Measurements from ENCODE around the gene RIT2.

The RIT2 gene

DNA sequence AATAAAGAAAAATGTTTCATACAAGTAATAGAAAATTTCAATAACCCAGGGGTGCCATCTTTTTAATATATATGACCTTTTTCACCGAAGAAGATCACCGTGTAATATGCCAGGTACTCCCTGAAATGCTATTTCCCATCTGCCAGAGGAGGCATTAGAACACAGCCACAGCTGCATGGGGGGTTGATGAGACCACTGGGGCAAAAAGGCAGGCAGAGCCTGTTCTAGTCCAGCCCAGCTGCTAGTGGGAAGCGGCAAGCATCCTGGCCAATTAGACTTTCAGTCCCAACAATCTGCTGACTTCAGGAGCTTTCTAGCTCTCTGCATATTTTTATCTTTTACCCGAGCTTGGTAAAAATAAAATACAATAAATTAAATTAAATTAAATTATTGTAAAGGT is 362.6 kb downstream of the RIT2 start:
- H3K9me3 ChIP-seq (ENCODE audit: severe bottlenecking), result no peaks in the 10 kb centered on the region
- H3K27me3 ChIP-seq (ENCODE audit: insufficient read depth, poor library complexity, severe bottlenecking), result no peaks in the 10 kb centered on the region
- no peak overlapping the region for H3K4me3 ChIP-seq (ENCODE audit: severe bottlenecking)
- DNase-seq (ENCODE audit: low spot score), result no peak
- TF ChIP-seq, protein P1, sequence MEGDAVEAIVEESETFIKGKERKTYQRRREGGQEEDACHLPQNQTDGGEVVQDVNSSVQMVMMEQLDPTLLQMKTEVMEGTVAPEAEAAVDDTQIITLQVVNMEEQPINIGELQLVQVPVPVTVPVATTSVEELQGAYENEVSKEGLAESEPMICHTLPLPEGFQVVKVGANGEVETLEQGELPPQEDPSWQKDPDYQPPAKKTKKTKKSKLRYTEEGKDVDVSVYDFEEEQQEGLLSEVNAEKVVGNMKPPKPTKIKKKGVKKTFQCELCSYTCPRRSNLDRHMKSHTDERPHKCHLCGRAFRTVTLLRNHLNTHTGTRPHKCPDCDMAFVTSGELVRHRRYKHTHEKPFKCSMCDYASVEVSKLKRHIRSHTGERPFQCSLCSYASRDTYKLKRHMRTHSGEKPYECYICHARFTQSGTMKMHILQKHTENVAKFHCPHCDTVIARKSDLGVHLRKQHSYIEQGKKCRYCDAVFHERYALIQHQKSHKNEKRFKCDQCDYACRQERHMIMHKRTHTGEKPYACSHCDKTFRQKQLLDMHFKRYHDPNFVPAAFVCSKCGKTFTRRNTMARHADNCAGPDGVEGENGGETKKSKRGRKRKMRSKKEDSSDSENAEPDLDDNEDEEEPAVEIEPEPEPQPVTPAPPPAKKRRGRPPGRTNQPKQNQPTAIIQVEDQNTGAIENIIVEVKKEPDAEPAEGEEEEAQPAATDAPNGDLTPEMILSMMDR (IDR thresholded peaks at IDR 0.05; ENCODE audit: poor library complexity, severe bottlenecking), result no peak
- H3K36me3 ChIP-seq (ENCODE audit: low read depth), result no peaks in the 10 kb centered on the region
- H3K27ac ChIP-seq (ENCODE audit: poor library complexity, severe bottlenecking), result no peak overlapping the region
- no peaks in the 10 kb centered on the region for H3K4me1 ChIP-seq (ENCODE audit: insufficient read depth, poor library complexity, severe bottlenecking)
- no peak for ATAC-seq (ENCODE audit: low read depth)

DNA sequence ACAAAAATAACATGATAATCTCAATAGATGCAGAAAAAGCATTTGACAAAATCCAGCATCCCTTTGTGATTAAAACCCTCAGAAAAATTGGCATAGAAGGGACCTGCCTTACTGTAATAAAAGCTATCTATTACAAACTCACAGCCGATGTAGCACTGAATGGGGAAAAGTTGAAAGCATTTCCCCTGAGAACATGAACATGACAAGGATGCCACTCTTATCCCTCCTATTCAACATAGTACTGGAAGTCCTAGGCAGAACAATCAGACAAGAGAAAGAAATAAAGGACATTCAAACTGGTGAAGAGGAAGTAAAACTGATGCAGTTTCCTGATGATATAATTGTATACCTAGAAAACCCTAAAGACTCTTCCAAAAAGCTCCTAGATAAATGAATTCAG is 368.7 kb downstream of the RIT2 start:
- Histone ChIP-seq H3K27me3 (ENCODE audit: insufficient read depth, poor library complexity, severe bottlenecking) (no peaks in the 10 kb centered on the region), H3K9me3 (ENCODE audit: severe bottlenecking) (no peaks in the 10 kb centered on the region), H3K36me3 (ENCODE audit: low read depth) (no peaks in the 10 kb centered on the region), H3K27ac (ENCODE audit: poor library complexity, severe bottlenecking) (no peak overlapping the region), H3K4me3 (ENCODE audit: severe bottlenecking) (no peak overlapping the region), H3K4me1 (ENCODE audit: insufficient read depth, poor library complexity, severe bottlenecking) (no peaks in the 10 kb centered on the region)
- TF ChIP-seq, protein P1 (IDR thresholded peaks at IDR 0.05; ENCODE audit: poor library complexity, severe bottlenecking), result no peak
- ATAC-seq (ENCODE audit: low read depth) (no peak), DNase-seq (ENCODE audit: low spot score) (no peak)

DNA sequence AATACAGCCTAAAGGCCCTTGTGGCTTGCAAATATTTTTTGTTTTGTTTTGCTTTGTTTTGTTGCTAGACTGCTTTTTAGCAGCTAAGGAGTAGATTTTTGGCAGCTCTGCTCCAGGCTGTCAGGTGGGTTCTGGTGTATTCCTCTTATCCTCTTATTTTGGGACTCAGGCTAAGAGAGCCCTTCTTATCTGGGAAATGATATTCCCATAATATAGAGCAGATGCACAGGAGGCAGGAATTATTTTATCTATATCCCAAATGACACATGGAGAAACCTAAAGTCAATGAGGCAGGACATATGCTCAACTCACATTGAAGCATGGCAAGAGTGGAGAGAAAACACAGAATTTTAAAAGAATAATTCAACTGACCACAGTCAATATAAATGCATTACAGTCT is 369.6 kb downstream of the RIT2 start:
- H3K4me3 ChIP-seq (ENCODE audit: severe bottlenecking), result no peak overlapping the region
- no peak for DNase-seq (ENCODE audit: low spot score)
- H3K4me1 ChIP-seq (ENCODE audit: insufficient read depth, poor library complexity, severe bottlenecking), result no peaks in the 10 kb centered on the region
- H3K9me3 ChIP-seq (ENCODE audit: severe bottlenecking), result no peaks in the 10 kb centered on the region
- ATAC-seq (ENCODE audit: low read depth), result no peak
- H3K27me3 ChIP-seq (ENCODE audit: insufficient read depth, poor library complexity, severe bottlenecking), result no peaks in the 10 kb centered on the region
- H3K36me3 ChIP-seq (ENCODE audit: low read depth), result no peaks in the 10 kb centered on the region
- H3K27ac ChIP-seq (ENCODE audit: poor library complexity, severe bottlenecking), result no peak overlapping the region
- TF ChIP-seq, protein P1 (IDR thresholded peaks at IDR 0.05; ENCODE audit: poor library complexity, severe bottlenecking), result no peak

DNA sequence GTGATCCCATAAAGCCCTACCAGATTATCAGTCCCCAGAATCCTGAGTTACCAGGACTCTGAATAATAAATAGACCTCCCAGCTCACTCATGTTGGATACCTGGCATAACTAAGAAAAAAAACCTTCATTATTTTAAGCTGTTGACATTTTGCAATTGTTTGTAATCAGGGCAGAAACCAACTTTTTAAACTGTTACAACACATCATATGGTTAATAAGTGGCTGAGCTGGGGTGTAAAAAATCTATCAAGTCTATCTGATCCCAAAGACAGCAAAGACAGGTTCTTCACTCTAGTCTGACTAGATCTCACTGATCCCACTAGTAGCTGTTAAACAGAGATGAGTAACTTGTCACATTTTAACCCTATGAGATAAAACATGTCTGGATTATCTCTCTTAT is 370.3 kb downstream of the RIT2 start:
- no peak for ATAC-seq (ENCODE audit: low read depth)
- no peaks in the 10 kb centered on the region for H3K27me3 ChIP-seq (ENCODE audit: insufficient read depth, poor library complexity, severe bottlenecking)
- TF ChIP-seq, protein P1 (IDR thresholded peaks at IDR 0.05; ENCODE audit: poor library complexity, severe bottlenecking), result no peak

DNA sequence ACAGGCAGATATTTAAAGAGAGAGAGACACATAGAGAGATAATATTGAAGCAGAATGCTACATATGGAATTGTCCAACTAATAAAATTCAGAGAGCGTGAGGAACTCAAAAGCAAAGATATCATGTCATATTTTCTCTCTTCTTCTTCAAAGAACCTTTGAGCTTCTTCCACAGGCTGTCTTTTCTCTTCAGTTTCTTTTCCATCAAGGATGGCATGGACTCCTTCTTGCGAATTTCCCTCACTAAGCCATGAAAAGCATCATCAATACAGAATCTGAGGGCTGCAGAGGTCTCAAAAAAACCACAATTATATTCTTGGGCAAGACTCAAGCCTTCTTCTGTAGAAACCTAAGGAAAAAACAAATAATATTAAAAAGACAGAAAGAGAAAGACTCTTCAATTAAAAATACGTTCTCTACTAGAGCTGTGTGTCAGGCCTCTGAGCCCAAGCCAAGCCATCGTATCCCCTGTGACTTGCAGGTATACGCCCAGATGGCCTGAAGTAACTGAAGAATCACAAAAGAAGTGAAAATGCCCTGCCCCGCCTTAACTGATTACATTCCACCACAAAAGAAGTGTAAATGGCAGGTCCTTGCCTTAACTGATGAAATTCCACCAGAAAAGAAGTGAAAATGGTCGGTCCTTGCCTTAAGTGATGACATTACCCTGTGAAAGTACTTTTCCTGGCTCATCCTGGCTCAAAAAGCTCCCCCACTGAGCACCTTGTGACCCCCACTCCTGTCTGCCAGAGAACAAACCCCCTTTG is 371.9 kb downstream of the RIT2 start:
- Histone ChIP-seq H3K27me3 (ENCODE audit: insufficient read depth, poor library complexity, severe bottlenecking) (no peaks in the 10 kb centered on the region), H3K36me3 (ENCODE audit: low read depth) (no peaks in the 10 kb centered on the region), H3K4me3 (ENCODE audit: severe bottlenecking) (no peak overlapping the region), H3K9me3 (ENCODE audit: severe bottlenecking) (no peaks in the 10 kb centered on the region), H3K4me1 (ENCODE audit: insufficient read depth, poor library complexity, severe bottlenecking) (no peaks in the 10 kb centered on the region), H3K27ac (ENCODE audit: poor library complexity, severe bottlenecking) (no peak overlapping the region)
- DNase-seq (ENCODE audit: low spot score), result no peak
- ATAC-seq (ENCODE audit: low read depth), result no peak
- TF ChIP-seq, protein P1 (IDR thresholded peaks at IDR 0.05; ENCODE audit: poor library complexity, severe bottlenecking), result no peak

More for the DNA sequence above, 370.3 kb downstream of the RIT2 start:
- no peak overlapping the region for H3K4me3 ChIP-seq (ENCODE audit: severe bottlenecking)
- DNase-seq (ENCODE audit: low spot score), result no peak
- no peaks in the 10 kb centered on the region for H3K4me1 ChIP-seq (ENCODE audit: insufficient read depth, poor library complexity, severe bottlenecking)
- H3K27ac ChIP-seq (ENCODE audit: poor library complexity, severe bottlenecking), result no peak overlapping the region
- no peaks in the 10 kb centered on the region for H3K36me3 ChIP-seq (ENCODE audit: low read depth)
- no peaks in the 10 kb centered on the region for H3K9me3 ChIP-seq (ENCODE audit: severe bottlenecking)

Data from RWPE2 (cell line).